K562 (cell line): Measurements from ENCODE around the gene CRYBG2. TPM values are rescaled to one million over a fixed set of nuclear protein-coding genes. Genes with fewer than 3 reads are reported as not detected.

Experiments
- ATF6 ChIP-seq: sonication (generic); formaldehyde crosslinking; IDR thresholded peaks from 2 replicates; pipeline ENCODE4 v1.4.0; 2020; ENCODE audit warnings: mild to moderate bottlenecking, missing genetic modification reagents
- CREB3L1 ChIP-seq: fragments of 450-650 bp; IDR thresholded peaks from 2 replicates; pipeline ENCODE4 v1.6.1; 2014; ENCODE audit warnings: low read depth, mild to moderate bottlenecking, moderate library complexity, borderline replicate concordance
- FOXA3 ChIP-seq, 2 experiments: fragments of 450-650 bp in 1 of 2; sonication (generic) in 1 of 2; formaldehyde crosslinking; IDR thresholded peaks in 1 of 2; conservative IDR thresholded peaks in 1 of 2; 2 replicates each; pipeline versions ENCODE4 v1.4.0 to v1.8.0; 2020 to 2022; ENCODE audit warnings: mild to moderate bottlenecking in 2 of 2, missing genetic modification reagents in 1 of 2
- FUS ChIP-seq: fragments of 200-400 bp; formaldehyde crosslinking; optimal IDR thresholded peaks from 2 replicates; pipeline ENCODE3; 2017; ENCODE audit warnings: low read depth, low read length
- GTF2A2 ChIP-seq: IDR thresholded peaks from 2 replicates; pipeline ENCODE4 v1.6.1; 2016; ENCODE audit warnings: mild to moderate bottlenecking, missing genetic modification characterization, missing compliant biosample characterization
- HCFC1 ChIP-seq: IDR thresholded peaks from 2 replicates; pipeline ENCODE4 v1.6.1; 2012; ENCODE audit warnings: low read depth, low read length, improper control_type of control experiment
- HDAC2 ChIP-seq: fragments of 450-650 bp; IDR thresholded peaks from 2 replicates; pipeline ENCODE4 v1.6.1; 2016; ENCODE audit warnings: mild to moderate bottlenecking
- MNT ChIP-seq, 2 experiments: fragments of 450-650 bp; conservative IDR thresholded peaks; 2 replicates each; pipeline ENCODE4 v1.6.1; 2017; ENCODE audit warnings: mild to moderate bottlenecking in 2 of 2, moderate library complexity in 2 of 2
- NFE2L1 ChIP-seq: fragments of 450-650 bp; IDR thresholded peaks from 2 replicates; pipeline ENCODE4 v1.6.1; 2016; ENCODE audit warnings: missing genetic modification characterization, low read depth, mild to moderate bottlenecking, missing compliant biosample characterization, moderate library complexity, borderline replicate concordance
- NFIC ChIP-seq: fragments of 450-650 bp; IDR thresholded peaks from 2 replicates; pipeline ENCODE4 v1.6.1; 2017; ENCODE audit warnings: mild to moderate bottlenecking, inconsistent platforms
- RBM34 ChIP-seq: fragments of 200-400 bp; formaldehyde crosslinking; IDR thresholded peaks from 2 replicates; pipeline ENCODE4 v1.6.1; 2018; ENCODE audit warnings: low read length, borderline replicate concordance; ENCODE audit not compliant: insufficient read depth
- RFX5 ChIP-seq: IDR thresholded peaks from 2 replicates; pipeline ENCODE4 v1.6.1; 2011; ENCODE audit warnings: low read depth, mild to moderate bottlenecking, improper control_type of control experiment, low read length
- SREBF1 ChIP-seq: fragments of 150-350 bp; IDR thresholded peaks from 2 replicates; pipeline ENCODE4 v1.6.1; 2014; ENCODE audit warnings: antibody characterized with exemption, low read depth, low read length, borderline replicate concordance
- TCF7L2 ChIP-seq: fragments of 150-350 bp; IDR thresholded peaks from 2 replicates; pipeline ENCODE4 v1.6.1; 2016; ENCODE audit warnings: low read depth, mild to moderate bottlenecking, low read length, moderate library complexity
- TEAD1 ChIP-seq, 2 experiments: fragments of 450-650 bp in 1 of 2; sonication (generic) in 1 of 2; formaldehyde crosslinking; IDR thresholded peaks; 2 replicates each; pipeline versions ENCODE4 v1.4.0 to v1.8.0; 2020 to 2022; ENCODE audit warnings: mild to moderate bottlenecking in 2 of 2, missing genetic modification reagents in 1 of 2
- THAP7 ChIP-seq: fragments of 250-450 bp; sonication (Bioruptor Pico); IDR thresholded peaks from 2 replicates; pipeline ENCODE4 v1.5.0; 2021
- ZFP36 ChIP-seq: fragments of 150-350 bp; IDR thresholded peaks from 2 replicates; pipeline ENCODE4 v1.6.1; 2018; ENCODE audit warnings: low read length, low read depth; ENCODE audit not compliant: partially characterized antibody
- ZFX ChIP-seq: sonication (generic); formaldehyde crosslinking; IDR thresholded peaks from 2 replicates; pipeline ENCODE4 v1.8.0; 2022; ENCODE audit warnings: mild to moderate bottlenecking, missing genetic modification reagents, moderate library complexity
- ZKSCAN1 ChIP-seq: fragments of 150-350 bp; IDR thresholded peaks from 2 replicates; pipeline ENCODE4 v1.6.1; 2016; ENCODE audit warnings: low read depth, low read length
- ZNF12 ChIP-seq: sonication (generic); formaldehyde crosslinking; IDR thresholded peaks from 2 replicates; pipeline ENCODE4 v1.4.0; 2020; ENCODE audit warnings: mild to moderate bottlenecking, missing genetic modification reagents
- ZNF143 ChIP-seq: sonication (generic); formaldehyde crosslinking; IDR thresholded peaks from 2 replicates; pipeline ENCODE4 v1.9.0; 2022; ENCODE audit warnings: mild to moderate bottlenecking, missing genetic modification reagents
- ZNF175 ChIP-seq: fragments of 200-800 bp; sonication (Bioruptor generic); IDR thresholded peaks from 2 replicates; pipeline ENCODE4 v1.6.1; 2016; ENCODE audit warnings: low read depth, mild to moderate bottlenecking, missing genetic modification characterization, missing compliant biosample characterization
- polyA plus RNA-seq, 8 experiments: library from polyadenylated mRNA; depleted of rRNA in 4 of 8; stranded (reverse) in 5 of 8; unstranded in 3 of 8; fragments of >200 nt; fragmentation: Nextera tagmentation in 2 of 8; fragmentation: Illumina TruSeq in 1 of 8; extraction: Ambion mirVana in 2 of 8; extraction: Trizol in 1 of 8; gene quantifications; 2 replicates each; pipeline versions ENCODE4 v1.2.1 to v1.2.3, GENCODE V29; 2011 to 2014; ENCODE audit warnings: inconsistent platforms in 1 of 8, missing spikeins in 1 of 8
- total RNA-seq, 7 experiments: library from RNA; depleted of rRNA in 6 of 7; stranded (reverse); fragments of >200 nt in 6 of 7; fragmentation: Illumina TruSeq in 2 of 7; extraction: Trizol in 2 of 7; gene quantifications; 2 replicates each; pipeline versions ENCODE4 v1.2.1 to v1.2.3, GENCODE V29; 2011 to 2021; ENCODE audit warnings: low replicate concordance in 1 of 7

CRYBG2 gene
- total and polyA plus RNA-seq, 9 of the 15 experiments (the other 6 are each of a cell fraction or from before 2014, with no cell fraction given): 0.39 to 8.5 (median 3.7) TPM

GRCh38 chr1:26275580-26276431 is 78.1 kb downstream of the CRYBG2 start (continued):
- TF ChIP-seq MNT (conservative IDR thresholded peaks at IDR 0.05): peak; percentile 83 to 86
- no peak for TF ChIP-seq GTF2A2 (tag)
- no peak for TF ChIP-seq THAP7 (CRISPR knock-in tag)
- TF ChIP-seq TEAD1 (CRISPR knock-in tag; IDR thresholded peaks at IDR 0.05): no peak
- TF ChIP-seq ZFP36: peak; percentile 68
- TF ChIP-seq ATF6 (CRISPR knock-in tag): 0 out of 2 replicates have a peak, but pooled peaks have one; percentile 49
- TF ChIP-seq ZNF175: peak; percentile 51; the same call in 1 of the 2 replicates
- TF ChIP-seq NFIC: peak; percentile 29
- TF ChIP-seq NFE2L1 (tag): no peak
- 0 out of 2 replicates have a peak, but pooled peaks have one; percentile 24 for TF ChIP-seq HCFC1
- no peak for TF ChIP-seq ZNF143 (CRISPR knock-in tag)
- no peak; the same call in 1 of the 2 replicates for TF ChIP-seq CREB3L1
- no peak for TF ChIP-seq TCF7L2
- TF ChIP-seq ZKSCAN1: no peak
- TF ChIP-seq FOXA3 (CRISPR knock-in tag; conservative IDR thresholded peaks at IDR 0.05 in 1 of 2, IDR thresholded peaks at IDR 0.05 in 1 of 2): no peak
- TF ChIP-seq RBM34: no peak
- no peak for TF ChIP-seq FUS
- TF ChIP-seq RFX5: no peak
- TF ChIP-seq SREBF1: no peak
- peak; percentile 85 for TF ChIP-seq ZFX
- peak; percentile 38; the same call in 1 of the 2 replicates for TF ChIP-seq HDAC2
- no peak for TF ChIP-seq ZNF12
